HG03060 (cell line): Measurements from ENCODE around the gene IP6K3.

Experiments
- ATAC-seq: cut with Tn5 transposase; IDR thresholded peaks from one replicate; pipeline ENCODE4 v1.9.1; 2021; ENCODE audit warnings: low read depth, moderate number of reproducible peaks; ENCODE audit not compliant: unreplicated experiment

IP6K3 gene

DNA sequence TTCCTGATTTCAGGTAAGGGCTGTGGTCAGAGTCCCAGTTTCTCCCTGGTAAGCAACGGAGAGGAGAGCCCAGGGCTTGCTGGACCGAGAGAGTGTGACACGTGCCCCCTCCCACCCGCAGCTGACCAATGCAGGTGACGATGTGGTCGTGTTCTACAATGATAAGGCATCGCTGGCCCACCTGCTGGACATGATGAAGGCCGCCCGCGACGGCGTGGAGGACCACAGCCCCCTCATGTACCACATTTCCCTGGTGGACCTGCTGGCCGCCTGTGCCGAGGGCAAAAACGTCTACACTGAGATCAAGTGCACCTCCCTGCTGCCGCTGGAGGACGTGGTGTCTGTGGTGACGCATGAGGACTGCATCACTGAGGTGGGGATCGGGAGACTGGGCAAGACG, 66.9 kb downstream of the IP6K3 start:
- ATAC-seq: no peak

DNA sequence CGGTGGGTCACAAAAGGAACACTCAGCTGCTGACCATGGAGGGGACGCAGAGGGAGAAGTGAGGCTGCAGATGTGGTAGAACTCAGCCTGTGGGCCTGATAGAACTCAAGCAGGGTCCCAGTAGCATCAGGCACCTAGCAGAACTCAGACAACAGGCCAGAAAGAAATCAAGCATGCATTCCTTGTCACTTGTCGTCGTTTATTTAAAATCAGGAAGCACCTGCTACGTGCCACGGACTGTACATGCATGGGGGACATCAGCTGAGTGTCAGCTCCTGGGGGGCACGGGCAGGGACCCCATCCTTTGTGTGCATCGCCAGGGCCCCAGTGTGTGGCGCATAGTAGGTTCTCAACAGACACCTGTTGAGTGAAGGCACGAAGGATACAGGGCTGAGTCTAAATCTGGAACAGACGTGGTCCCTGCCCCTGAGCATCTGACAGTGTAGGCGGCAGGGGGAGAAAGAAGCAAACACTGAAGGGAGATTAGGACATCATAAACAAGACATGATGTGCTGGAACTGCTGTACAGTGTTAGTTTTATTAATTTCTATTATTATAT, 67.7 kb downstream of the IP6K3 start:
- ATAC-seq: no peak

DNA sequence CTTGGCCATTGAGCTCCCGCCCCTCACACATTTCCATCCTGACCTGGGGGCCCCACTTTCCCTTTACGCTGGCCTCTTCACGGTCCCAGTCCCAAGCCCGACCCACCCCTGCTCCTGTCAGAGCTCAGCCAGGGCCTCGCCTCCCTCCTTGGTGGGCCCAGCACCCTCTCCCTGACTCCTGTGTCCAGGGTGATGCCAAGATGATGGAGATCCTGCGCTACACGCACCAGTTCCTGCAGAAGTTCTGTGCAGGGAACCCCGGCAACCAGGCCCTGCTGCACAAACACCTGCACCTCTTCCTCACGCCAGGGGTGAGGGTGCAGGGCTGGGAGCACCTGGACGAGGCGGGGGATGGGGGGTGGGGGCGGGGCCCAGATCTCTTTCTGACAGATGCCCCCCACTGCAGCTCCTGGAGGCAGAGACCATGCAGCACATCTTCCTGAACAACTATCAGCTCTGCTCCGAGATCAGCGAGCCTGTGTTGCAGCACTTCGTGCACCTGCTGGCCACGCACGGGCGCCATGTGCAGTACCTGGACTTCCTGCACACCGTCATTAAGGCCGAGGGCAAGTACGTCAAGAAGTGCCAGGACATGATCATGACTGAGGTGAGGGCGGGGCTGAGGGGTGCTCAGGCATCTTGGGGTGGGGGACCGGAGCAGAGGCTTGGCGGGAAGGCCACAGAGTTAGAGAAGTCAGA, 68.3 kb downstream of the IP6K3 start:
- ATAC-seq: no peak

DNA sequence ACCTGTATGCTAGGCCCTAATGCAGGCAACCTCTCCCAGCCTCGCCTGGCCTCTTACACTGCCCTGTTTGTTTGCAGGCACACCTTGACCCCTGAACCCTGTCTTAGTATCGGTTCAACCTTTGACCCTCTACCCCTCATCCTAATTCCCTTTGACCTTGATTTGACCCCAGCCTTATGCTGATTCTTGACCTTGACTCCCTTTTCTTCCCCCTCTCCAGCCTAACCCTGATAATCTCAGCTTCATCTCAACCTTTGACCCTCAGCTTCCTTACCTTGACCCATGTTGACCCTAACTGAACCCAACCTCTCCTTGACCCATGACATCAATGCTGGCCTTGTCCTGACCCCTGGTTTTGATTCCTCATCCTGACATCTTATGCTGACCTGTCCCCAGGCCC, 69.0 kb downstream of the IP6K3 start:
- no peak for ATAC-seq

DNA sequence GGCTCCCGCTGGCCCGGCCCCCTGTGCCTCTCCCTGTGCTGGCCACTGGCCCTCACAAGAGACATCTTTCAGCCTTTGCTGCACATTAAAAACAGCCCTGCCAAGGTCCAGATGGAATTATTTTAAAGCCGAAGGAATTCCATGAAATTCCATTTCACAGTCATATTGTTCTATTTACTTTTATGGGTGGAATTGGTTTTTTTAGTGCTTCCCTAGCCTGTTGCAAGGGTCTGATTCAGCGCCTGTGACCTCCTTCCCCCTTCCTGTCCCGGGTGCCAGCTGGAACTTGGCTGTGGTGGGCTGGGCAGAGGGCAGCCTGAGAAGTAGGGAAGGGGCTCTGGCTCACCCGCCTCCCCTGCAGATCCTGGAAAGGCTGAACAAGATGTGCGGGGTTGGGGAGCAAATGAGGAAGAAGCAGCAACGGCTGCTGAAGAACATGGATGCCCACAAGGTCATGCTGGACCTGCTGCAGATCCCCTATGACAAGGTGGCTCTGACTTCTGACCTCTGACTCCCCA, 69.5 kb downstream of the IP6K3 start:
- ATAC-seq: no peak

DNA sequence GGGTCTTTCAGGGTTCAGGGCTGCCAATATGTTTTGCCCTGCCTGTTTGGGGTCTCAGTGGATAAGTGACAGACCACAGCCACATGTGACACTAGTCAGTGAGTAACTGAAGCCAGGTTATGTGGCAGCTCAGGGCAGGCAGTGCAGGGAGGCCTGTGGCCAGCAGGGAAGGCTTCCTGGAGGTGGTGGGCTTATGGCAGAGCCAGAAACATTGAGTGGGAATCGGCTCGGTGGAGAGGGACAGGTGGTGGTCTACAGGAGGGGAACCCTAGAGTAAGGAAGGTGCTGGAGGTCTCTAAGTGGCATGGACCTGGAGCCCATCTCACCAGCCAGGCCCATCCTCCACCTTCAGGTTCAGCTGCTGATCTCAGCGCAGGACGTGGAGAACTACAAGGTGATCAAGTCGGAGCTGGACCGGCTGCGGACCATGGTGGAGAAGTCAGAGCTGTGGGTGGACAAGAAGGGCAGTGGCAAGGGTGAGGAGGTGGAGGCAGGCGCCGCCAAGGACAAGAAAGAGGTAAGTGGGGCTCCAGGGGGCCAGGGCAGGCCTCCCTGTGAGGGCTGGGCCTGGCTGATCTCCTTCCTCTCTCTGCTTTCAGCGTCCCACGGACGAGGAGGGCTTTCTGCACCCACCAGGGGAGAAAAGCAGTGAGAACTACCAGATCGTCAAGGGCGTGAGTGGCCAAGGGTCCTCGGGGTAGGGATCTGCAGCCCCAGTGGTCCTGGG, 70.1 kb downstream of the IP6K3 start:
- ATAC-seq: no peak

DNA sequence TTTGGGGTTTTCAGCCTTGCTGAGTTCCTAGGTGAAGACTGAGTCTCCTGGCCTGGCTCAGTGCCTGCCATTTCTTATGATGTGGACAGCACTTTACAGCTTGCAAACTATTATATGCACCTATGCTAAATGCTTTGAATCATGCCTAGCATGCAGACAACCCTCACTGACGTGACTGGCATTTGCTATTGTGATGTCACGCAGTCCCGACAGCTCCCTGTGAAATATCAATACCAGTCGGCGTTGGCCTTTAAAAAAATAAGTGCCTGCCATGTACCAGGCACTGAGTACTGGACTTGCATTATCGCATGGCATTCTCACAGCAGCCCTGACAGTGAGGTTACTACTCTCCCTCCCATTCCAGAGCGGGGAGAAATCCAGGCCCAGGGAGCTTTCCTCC, 70.7 kb downstream of the IP6K3 start:
- no peak for ATAC-seq

DNA sequence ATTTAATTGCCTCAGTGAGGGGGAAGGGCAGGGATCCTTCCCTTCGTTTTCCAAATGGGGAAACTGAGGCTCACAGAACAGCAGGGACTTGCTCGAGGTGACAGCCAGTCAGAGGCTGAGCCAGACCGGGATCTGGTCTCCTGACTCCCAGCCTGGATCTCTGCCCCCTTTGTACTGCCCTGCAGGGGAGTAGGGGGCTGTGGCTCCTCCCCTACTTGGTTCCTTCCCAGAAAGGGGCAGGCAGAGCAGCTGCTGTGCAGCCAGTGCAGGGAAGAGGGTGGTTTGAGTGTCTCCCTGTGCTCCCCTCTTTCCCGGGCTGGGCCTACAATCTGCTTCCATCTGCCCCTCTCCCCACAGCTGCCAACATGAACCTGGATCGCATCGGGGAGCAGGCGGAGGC, 72.9 kb downstream of the IP6K3 start:
- ATAC-seq: no peak

DNA sequence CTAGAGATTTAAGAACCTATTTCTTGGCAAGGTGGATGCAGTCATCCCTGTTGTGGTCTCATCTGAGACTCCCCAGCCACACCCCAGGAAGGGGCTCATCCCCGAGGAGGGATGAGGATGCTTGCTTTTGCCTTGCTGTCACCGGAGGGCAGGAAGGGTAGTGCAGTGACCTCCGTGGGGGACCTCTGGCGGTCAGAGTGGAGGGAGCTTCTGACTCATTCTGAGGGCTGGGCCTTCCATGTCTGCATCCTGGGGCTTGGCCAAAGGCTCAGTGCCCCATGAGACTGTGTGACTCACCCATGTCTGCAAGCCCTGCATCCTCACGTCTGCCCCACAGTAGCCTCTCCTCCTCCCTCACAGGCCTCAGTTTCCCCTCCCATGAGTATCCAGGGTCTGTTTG, 73.9 kb downstream of the IP6K3 start:
- peak; percentile 58 for ATAC-seq

DNA sequence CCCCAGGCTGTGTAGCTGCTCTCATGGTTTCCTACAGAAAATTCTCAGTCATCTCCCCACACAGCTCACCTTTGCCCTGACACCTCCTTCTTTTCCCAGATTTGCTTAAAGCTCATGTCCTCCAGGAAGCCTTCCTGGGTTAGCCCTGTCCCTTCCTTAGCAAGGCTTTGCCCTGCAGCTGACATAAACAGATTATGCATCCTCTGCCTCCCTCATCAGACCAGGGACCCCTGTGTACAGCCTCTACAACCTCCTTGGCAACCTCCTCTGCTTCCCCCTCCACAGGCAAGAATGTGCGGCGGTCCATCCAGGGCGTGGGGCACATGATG, 75.0 kb downstream of the IP6K3 start:
- ATAC-seq: no peak
